H9 (cell line): ENCODE results near the gene EHD4. TPM values are rescaled to one million over a fixed set of nuclear protein-coding genes. Genes with fewer than 3 reads are reported as not detected.

Experiments used
- DNase-seq: peaks from one replicate; pipeline ENCODE4 v3.0.0-alpha.2; 2017
- H2AFZ ChIP-seq: one replicate; pipeline ENCODE4 v1.6.1; 2013; ENCODE audit warnings: mild to moderate bottlenecking, low read length, control low read depth, moderate library complexity
- H2AK5ac ChIP-seq: 2 replicates; pipeline ENCODE4 v1.6.1; 2013; ENCODE audit warnings: low read length, control low read depth, mixed read lengths; ENCODE audit not compliant: insufficient read length
- H2BK120ac ChIP-seq: one replicate; pipeline ENCODE4 v1.6.1; 2013; ENCODE audit warnings: low read depth, mild to moderate bottlenecking, low read length, control low read depth, inconsistent platforms; ENCODE audit not compliant: poor library complexity, severe bottlenecking
- H2BK12ac ChIP-seq: 2 replicates; pipeline ENCODE4 v1.6.1; 2013; ENCODE audit warnings: low read length, control low read depth, mixed read lengths, low read depth; ENCODE audit not compliant: insufficient read length
- H2BK15ac ChIP-seq: 2 replicates; pipeline ENCODE4 v1.6.1; 2013; ENCODE audit warnings: low read depth, low read length, control low read depth
- H2BK20ac ChIP-seq: one replicate; pipeline ENCODE4 v1.6.1; 2013; ENCODE audit warnings: low read depth, mild to moderate bottlenecking, low read length, control low read depth, inconsistent platforms; ENCODE audit not compliant: poor library complexity, severe bottlenecking
- H2BK5ac ChIP-seq: 2 replicates; pipeline ENCODE4 v1.6.1; 2013; ENCODE audit warnings: low read length, control low read depth, mixed read lengths; ENCODE audit not compliant: insufficient read length
- H3K14ac ChIP-seq: 2 replicates; pipeline ENCODE4 v1.6.1; 2013; ENCODE audit warnings: low read length, control low read depth; ENCODE audit not compliant: insufficient read depth
- H3K18ac ChIP-seq: 2 replicates; pipeline ENCODE4 v1.6.1; 2013; ENCODE audit warnings: low read depth, mild to moderate bottlenecking, mixed read lengths, low read length, control low read depth; ENCODE audit not compliant: insufficient read length
- H3K23ac ChIP-seq: 2 replicates; pipeline ENCODE4 v1.6.1; 2013; ENCODE audit warnings: low read length, control low read depth, mixed read lengths, low read depth; ENCODE audit not compliant: insufficient read length
- H3K23me2 ChIP-seq: 2 replicates; pipeline ENCODE4 v1.6.1; 2013; ENCODE audit warnings: low read depth, mild to moderate bottlenecking, mixed read lengths, low read length, control low read depth; ENCODE audit not compliant: insufficient read length, poor library complexity, severe bottlenecking
- H3K27ac ChIP-seq: 2 replicates; pipeline ENCODE4 v1.5.1; 2013; ENCODE audit warnings: low read length, control low read depth, mixed read lengths, low read depth; ENCODE audit not compliant: insufficient read length
- H3K27me3 ChIP-seq: 2 replicates; pipeline ENCODE4 v1.6.1; 2013; ENCODE audit warnings: low read length, control low read depth, inconsistent platforms; ENCODE audit not compliant: insufficient read depth
- H3K4ac ChIP-seq: 2 replicates; pipeline ENCODE4 v1.6.1; 2013; ENCODE audit warnings: low read depth, mild to moderate bottlenecking, control low read depth, inconsistent platforms, low read length, moderate library complexity
- H3K4me1 ChIP-seq: 2 replicates; pipeline ENCODE4 v1.6.1; 2013; ENCODE audit warnings: low read length, control low read depth, inconsistent platforms; ENCODE audit not compliant: insufficient read depth
- H3K4me2 ChIP-seq: 2 replicates; pipeline ENCODE4 v1.6.1; 2013; ENCODE audit warnings: low read length, control low read depth, mixed read lengths; ENCODE audit not compliant: insufficient read length, insufficient read depth
- H3K56ac ChIP-seq: 2 replicates; pipeline ENCODE4 v1.6.1; 2013; ENCODE audit warnings: low read depth, mild to moderate bottlenecking, mixed read lengths, low read length, control low read depth; ENCODE audit not compliant: insufficient read length
- H3K79me1 ChIP-seq: 2 replicates; pipeline ENCODE4 v1.6.1; 2013; ENCODE audit warnings: low read depth, mild to moderate bottlenecking, moderate library complexity, low read length, control low read depth, inconsistent platforms; ENCODE audit not compliant: insufficient read depth, poor library complexity, severe bottlenecking
- H3K79me2 ChIP-seq: 2 replicates; pipeline ENCODE4 v1.6.1; 2013; ENCODE audit warnings: low read length, control low read depth, inconsistent platforms; ENCODE audit not compliant: insufficient read depth
- H3K9ac ChIP-seq: 2 replicates; pipeline ENCODE4 v1.6.1; 2013; ENCODE audit warnings: low read length, control low read depth, mixed read lengths; ENCODE audit not compliant: insufficient read length; ENCODE audit errors: extremely low read depth
- H3K9me3 ChIP-seq: one replicate; pipeline ENCODE4 v1.6.1; 2013; ENCODE audit warnings: low read depth, low read length, inconsistent platforms; ENCODE audit not compliant: control insufficient read depth
- H3T11ph ChIP-seq: one replicate; pipeline ENCODE4 v1.6.1; 2013; ENCODE audit warnings: mild to moderate bottlenecking, low read length, control low read depth, inconsistent platforms
- H4K20me1 ChIP-seq: one replicate; pipeline ENCODE4 v1.6.1; 2013; ENCODE audit not compliant: control insufficient read depth, insufficient read length, insufficient read depth
- H4K5ac ChIP-seq: 2 replicates; pipeline ENCODE4 v1.6.1; 2013; ENCODE audit warnings: low read depth, mild to moderate bottlenecking, mixed read lengths, low read length, control low read depth; ENCODE audit not compliant: insufficient read length
- H4K8ac ChIP-seq: replicated peaks from 2 replicates; pipeline ENCODE4 v1.6.1; 2013; ENCODE audit warnings: low read length, control low read depth, mixed read lengths, low read depth; ENCODE audit not compliant: insufficient read length
- H4K91ac ChIP-seq: 2 replicates; pipeline ENCODE4 v1.6.1; 2013; ENCODE audit warnings: low read depth, mild to moderate bottlenecking, moderate library complexity, mixed read lengths, low read length, control low read depth; ENCODE audit not compliant: insufficient read length
- H3K27ac Mint-ChIP-seq, 3 experiments: 2 replicates in 2 of 3; 3 replicates in 1 of 3; pipeline ENCODE4 v1.8.0; 2020 to 2021; ENCODE audit warnings: mixed read lengths in 3 of 3, mild to moderate bottlenecking in 1 of 3, moderate library complexity in 1 of 3
- H3K27me3 Mint-ChIP-seq: 2 replicates; pipeline ENCODE4 v1.8.0; 2021; ENCODE audit warnings: low read depth, mild to moderate bottlenecking, moderate library complexity, mixed read lengths
- H3K36me3 Mint-ChIP-seq, 3 experiments: 2 replicates in 2 of 3; 3 replicates in 1 of 3; pipeline ENCODE4 v1.8.0; 2020 to 2021; ENCODE audit warnings: low read depth in 3 of 3, mixed read lengths in 3 of 3; ENCODE audit not compliant: insufficient read depth in 1 of 3
- H3K4me1 Mint-ChIP-seq, 2 experiments: 2 replicates each; pipeline ENCODE4 v1.8.0; 2020; ENCODE audit warnings: mixed read lengths in 2 of 2
- H3K4me3 Mint-ChIP-seq, 2 experiments: 2 replicates in 1 of 2; 3 replicates in 1 of 2; pipeline ENCODE4 v1.8.0; 2020 to 2021; ENCODE audit warnings: mild to moderate bottlenecking in 2 of 2, mixed read lengths in 2 of 2, moderate library complexity in 1 of 2
- H3K9me3 Mint-ChIP-seq, 2 experiments: 2 replicates in 1 of 2; 3 replicates in 1 of 2; pipeline ENCODE4 v1.8.0; 2020; ENCODE audit warnings: mild to moderate bottlenecking in 2 of 2, mixed read lengths in 2 of 2, moderate library complexity in 1 of 2
- CTCF ChIP-seq: fragments of 200-600 bp; sonication (generic); conservative IDR thresholded peaks from 3 replicates; pipeline ENCODE4 v1.8.0; 2021; ENCODE audit warnings: antibody characterized with exemption, mild to moderate bottlenecking
- WGBS: extraction: QIAGEN DNeasy Blood & Tissue Kit; methylation state at CpG from one replicate; pipeline ENCODE4 v1.1.7; 2013; ENCODE audit warnings: missing lambda C conversion rate, low lambda C conversion rate, mixed read lengths; ENCODE audit not compliant: insufficient read length; ENCODE audit errors: extremely low coverage; 5-methylcytosine and 5-hydroxymethylcytosine counted together
- total RNA-seq: library from RNA; stranded (reverse); gene quantifications from 2 replicates; pipeline ENCODE4 v1.2.1, GENCODE V29; 2021

EHD4 gene
- total RNA-seq, 1 experiment from 2014 or later = 22.9 TPM

GRCh38 chr15:41971089-41971894, 1.1 kb downstream of the EHD4 start:
- no peaks in the 10 kb centered on the region for H3K27me3 Mint-ChIP-seq
- H3K27ac Mint-ChIP-seq = peak overlapping the region; percentile 75 to 89 (median 87)
- Histone ChIP-seq H2BK5ac (no peak overlapping the region), H3K9me3 (no peaks in the 10 kb centered on the region), H3T11ph (no peak overlapping the region), H3K4me1 (peaks cover 7% of the 10 kb centered on the region), H3K4me2 (peak overlapping the region; percentile 69), H4K91ac (no peak overlapping the region), H3K27me3 (no peaks in the 10 kb centered on the region), H2BK15ac (no peak overlapping the region), H2BK20ac (no peak overlapping the region), H3K23me2 (peaks cover 4% of the 10 kb centered on the region), H2AFZ (no peak overlapping the region), H4K20me1 (no peaks in the 10 kb centered on the region), H3K56ac (no peak overlapping the region), H3K27ac (no peak overlapping the region), H4K8ac (no peak overlapping the region), H2AK5ac (no peak overlapping the region), H4K5ac (no peak overlapping the region), H2BK12ac (no peak overlapping the region), H3K79me1 (no peaks in the 10 kb centered on the region), H2BK120ac (no peak overlapping the region), H3K4ac (no peak overlapping the region), H3K79me2 (peaks cover 14% of the 10 kb centered on the region; the same call in 1 of the 2 replicates), H3K9ac (peak overlapping the region; percentile 41), H3K18ac (peak overlapping the region; percentile 16), H3K23ac (no peak overlapping the region), H3K14ac (no peak overlapping the region)
- no peaks in the 10 kb centered on the region for H3K9me3 Mint-ChIP-seq
- peak; percentile 65 for DNase-seq
- H3K4me3 Mint-ChIP-seq = peak overlapping the region; percentile 91 to 94
- WGBS = no CpG with 5 or more reads among the region's 16 CpGs
- peaks cover 33 to 43% of the 10 kb centered on the region in 2 experiments for H3K4me1 Mint-ChIP-seq
- peaks cover 0 to 1% (median 0%) of the 10 kb centered on the region in 3 experiments; a peak in 3 of 7 replicates for H3K36me3 Mint-ChIP-seq
- no peak for TF ChIP-seq CTCF
